ENCODE data around the gene DEFB127.
"Not testable (repeated sequence)": the region's sequence is repeated elsewhere in the genome, so short reads cannot be mapped to it uniquely, and the experiment has no call there.

The DEFB127 gene

GRCh38 chr20:157154-157553, at the start of gene DEFB127:
Gene DEFB127 (plus strand): TSS chr20:157454. CDS start chr20:157545, 91 bp downstream.
- no peak for TF ChIP-seq CTCF (IDR thresholded peaks at IDR 0.05; ENCODE audit: low read depth, low read length, missing control alignments)
- no peak within 1 kb of the TSS for H3K4me3 ChIP-seq (replicated peaks; ENCODE audit: low read depth, low read length)
- no peak for DNase-seq (ENCODE audit: extremely low read depth, low read depth)

- TF ChIP-seq CTCF (IDR thresholded peaks at IDR 0.05; ENCODE audit: low read depth, low read length, missing control alignments) = no peak
- H3K4me3 ChIP-seq (replicated peaks; ENCODE audit: low read depth, low read length) = no peak overlapping the region
- no peak for DNase-seq (ENCODE audit: extremely low read depth, low read depth)
These were observed 44.9 kb upstream of the DEFB127 start for GRCh38 chr20:112396-112795.

- no peak overlapping the region for H3K4me3 ChIP-seq (replicated peaks; ENCODE audit: low read depth, low read length)
- no peak for DNase-seq (ENCODE audit: extremely low read depth, low read depth)
- no peak for TF ChIP-seq CTCF (IDR thresholded peaks at IDR 0.05; ENCODE audit: low read depth, low read length, missing control alignments)
These were observed 39.7 kb upstream of the DEFB127 start for GRCh38 chr20:117518-117917.

GRCh38 chr20:129786-130323, 27.4 kb upstream of the DEFB127 start:
- H3K4me3 ChIP-seq (replicated peaks; ENCODE audit: low read depth, low read length) = not testable (repeated sequence)

GRCh38 chr20:137668-138490, 19.4 kb upstream of the DEFB127 start:
- no peak overlapping the region for H3K4me3 ChIP-seq (replicated peaks; ENCODE audit: low read depth, low read length)
- no peak for DNase-seq (ENCODE audit: extremely low read depth, low read depth)
- TF ChIP-seq CTCF (IDR thresholded peaks at IDR 0.05; ENCODE audit: low read depth, low read length, missing control alignments) = peak; percentile 48

More at GRCh38 chr20:129786-130323, 27.4 kb upstream of the DEFB127 start:
- DNase-seq (ENCODE audit: extremely low read depth, low read depth) = not testable (repeated sequence)

GRCh38 chr20:142290-142689, 15.0 kb upstream of the DEFB127 start, which contains the start of gene DEFB126:
Gene DEFB126 (plus strand): TSS chr20:142590. CDS start chr20:142629, 39 bp downstream.
- no peak for TF ChIP-seq CTCF (IDR thresholded peaks at IDR 0.05; ENCODE audit: low read depth, low read length, missing control alignments)
- DNase-seq (ENCODE audit: extremely low read depth, low read depth) = no peak
- no peak within 1 kb of the TSS for H3K4me3 ChIP-seq (replicated peaks; ENCODE audit: low read depth, low read length)

- no peak for TF ChIP-seq CTCF (IDR thresholded peaks at IDR 0.05; ENCODE audit: low read depth, low read length, missing control alignments)
- DNase-seq (ENCODE audit: extremely low read depth, low read depth) = no peak
- H3K4me3 ChIP-seq (replicated peaks; ENCODE audit: low read depth, low read length) = no peak overlapping the region
These were observed 11.4 kb upstream of the DEFB127 start for GRCh38 chr20:145877-146276.
